Vagina (tissue), 2 donors: Measurements from ENCODE around the gene GRIK2.

Source experiments
- CTCF ChIP-seq, 3 experiments: fragments of 450-650 bp in 2 of 3; fragments of 200-600 bp in 1 of 3; sonication (generic) in 1 of 3; IDR thresholded peaks; one replicate each; pipeline ENCODE4 v1.5.1; 2017 to 2019; ENCODE audit warnings: antibody characterized with exemption in 3 of 3, mild to moderate bottlenecking in 2 of 3, moderate library complexity in 2 of 3
- POLR2A ChIP-seq, 2 donors: fragments of 450-650 bp; IDR thresholded peaks; one replicate each; pipeline ENCODE4 v1.6.1; 2017; ENCODE audit warnings: antibody characterized with exemption in 2 of 2, mild to moderate bottlenecking in 2 of 2, moderate library complexity in 2 of 2
- POLR2AphosphoS5 ChIP-seq, 2 donors: sonication (generic); formaldehyde crosslinking; IDR thresholded peaks; one replicate each; pipeline ENCODE4 v1.9.0; 2017; ENCODE audit warnings: antibody characterized with exemption in 2 of 2, mild to moderate bottlenecking in 2 of 2, low read depth in 1 of 2; ENCODE audit not compliant: insufficient read depth in 1 of 2

- TF ChIP-seq CTCF (IDR thresholded peaks at IDR 0.05): no peak
- TF ChIP-seq POLR2AphosphoS5 (IDR thresholded peaks at IDR 0.05; ENCODE audit: insufficient read depth in 1 of 2, low read depth in 1 of 2): no peak
- no peak for TF ChIP-seq POLR2A (IDR thresholded peaks at IDR 0.05)
Measured at GRCh38 chr6:101633081-101633480, 239.6 kb downstream of the GRIK2 start.
